Ishikawa (cell line): ENCODE measurements around the gene PLCL1.

Experiments
- CEBPB ChIP-seq: IDR thresholded peaks from 2 replicates; pipeline ENCODE4 v1.6.1; 2012
- CREB1 ChIP-seq: IDR thresholded peaks from 2 replicates; pipeline ENCODE4 v1.6.1; 2012; ENCODE audit warnings: low read depth
- EGR1 ChIP-seq: IDR thresholded peaks from 2 replicates; pipeline ENCODE4 v1.6.1; 2012
- EP300 ChIP-seq: IDR thresholded peaks from 2 replicates; pipeline ENCODE4 v1.6.1; 2012; ENCODE audit warnings: borderline replicate concordance
- FOXM1 ChIP-seq: IDR thresholded peaks from 2 replicates; pipeline ENCODE4 v1.6.1; 2012; ENCODE audit warnings: low read depth, borderline replicate concordance
- MAX ChIP-seq: IDR thresholded peaks from 2 replicates; pipeline ENCODE4 v1.6.1; 2012
- NFIC ChIP-seq: IDR thresholded peaks from 2 replicates; pipeline ENCODE4 v1.6.1; 2012
- RAD21 ChIP-seq: IDR thresholded peaks from 2 replicates; pipeline ENCODE4 v1.6.1; 2012; ENCODE audit warnings: low read depth
- TAF1 ChIP-seq: IDR thresholded peaks from 2 replicates; pipeline ENCODE4 v1.6.1; 2012; ENCODE audit warnings: low read depth, mild to moderate bottlenecking
- TCF12 ChIP-seq: IDR thresholded peaks from 2 replicates; pipeline ENCODE4 v1.6.1; 2012; ENCODE audit warnings: low read depth
- TEAD4 ChIP-seq: IDR thresholded peaks from 2 replicates; pipeline ENCODE4 v1.6.1; 2012
- USF1 ChIP-seq: IDR thresholded peaks from 2 replicates; pipeline ENCODE4 v1.6.1; 2012
- YY1 ChIP-seq: IDR thresholded peaks from 2 replicates; pipeline ENCODE4 v1.6.1; 2012; ENCODE audit warnings: low read depth
- ZBTB7A ChIP-seq: IDR thresholded peaks from 2 replicates; pipeline ENCODE4 v1.6.1; 2012; ENCODE audit warnings: low read depth
- TF ChIP-seq, protein P1 (sequence below): IDR thresholded peaks from 2 replicates; pipeline ENCODE4 v1.6.1; 2012; ENCODE audit warnings: low read depth, mild to moderate bottlenecking

The PLCL1 gene

DNA sequence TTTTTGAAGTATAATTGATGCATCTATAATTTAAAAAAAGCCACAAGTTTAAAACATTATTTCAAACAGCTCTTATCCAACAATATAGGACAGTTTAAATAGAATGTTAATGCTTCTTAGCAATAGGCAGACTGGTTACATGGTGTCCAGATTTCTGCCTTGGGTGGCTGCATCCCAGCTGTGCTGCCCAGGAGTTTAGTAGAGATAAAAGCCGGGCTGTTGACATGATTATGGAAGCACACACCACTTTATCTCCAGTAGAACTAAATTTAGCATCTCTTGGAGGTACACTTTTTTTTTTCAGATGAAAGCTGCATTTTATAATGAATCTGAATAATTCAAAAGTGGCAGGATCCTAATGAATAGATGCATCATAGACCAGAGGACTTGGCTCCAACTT lies 309.7 kb downstream of the PLCL1 start:
- no peak for TF ChIP-seq EGR1
- no peak for TF ChIP-seq YY1
- TF ChIP-seq RAD21, result no peak
- TF ChIP-seq MAX, result no peak
- no peak for TF ChIP-seq EP300
- no peak for TF ChIP-seq TCF12
- TF ChIP-seq FOXM1, result no peak
- TF ChIP-seq NFIC, result no peak
- no peak for TF ChIP-seq TEAD4
- no peak for TF ChIP-seq CEBPB
- TF ChIP-seq CREB1, result no peak
- no peak for TF ChIP-seq USF1
- TF ChIP-seq TAF1, result no peak

DNA sequence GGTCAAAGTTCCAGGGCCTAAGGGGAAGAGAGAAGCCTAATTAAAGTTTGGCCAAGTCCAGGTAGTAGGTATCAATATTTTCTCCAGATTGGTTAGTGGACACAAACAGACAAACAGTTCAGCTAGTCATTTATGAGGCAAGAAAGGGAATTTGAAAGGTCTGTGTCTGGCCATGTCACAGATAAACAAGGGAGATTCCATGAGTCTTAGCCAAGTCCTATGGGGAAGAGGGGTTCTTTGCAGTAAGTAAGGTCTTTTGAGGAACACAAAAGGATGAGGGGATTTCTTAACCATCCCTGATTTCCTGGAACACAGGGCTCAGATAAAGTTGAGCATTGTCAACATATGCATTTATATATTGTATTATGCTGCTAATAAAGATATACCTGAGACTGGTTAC lies 310.8 kb downstream of the PLCL1 start:
- no peak for TF ChIP-seq TEAD4
- TF ChIP-seq, protein P1, sequence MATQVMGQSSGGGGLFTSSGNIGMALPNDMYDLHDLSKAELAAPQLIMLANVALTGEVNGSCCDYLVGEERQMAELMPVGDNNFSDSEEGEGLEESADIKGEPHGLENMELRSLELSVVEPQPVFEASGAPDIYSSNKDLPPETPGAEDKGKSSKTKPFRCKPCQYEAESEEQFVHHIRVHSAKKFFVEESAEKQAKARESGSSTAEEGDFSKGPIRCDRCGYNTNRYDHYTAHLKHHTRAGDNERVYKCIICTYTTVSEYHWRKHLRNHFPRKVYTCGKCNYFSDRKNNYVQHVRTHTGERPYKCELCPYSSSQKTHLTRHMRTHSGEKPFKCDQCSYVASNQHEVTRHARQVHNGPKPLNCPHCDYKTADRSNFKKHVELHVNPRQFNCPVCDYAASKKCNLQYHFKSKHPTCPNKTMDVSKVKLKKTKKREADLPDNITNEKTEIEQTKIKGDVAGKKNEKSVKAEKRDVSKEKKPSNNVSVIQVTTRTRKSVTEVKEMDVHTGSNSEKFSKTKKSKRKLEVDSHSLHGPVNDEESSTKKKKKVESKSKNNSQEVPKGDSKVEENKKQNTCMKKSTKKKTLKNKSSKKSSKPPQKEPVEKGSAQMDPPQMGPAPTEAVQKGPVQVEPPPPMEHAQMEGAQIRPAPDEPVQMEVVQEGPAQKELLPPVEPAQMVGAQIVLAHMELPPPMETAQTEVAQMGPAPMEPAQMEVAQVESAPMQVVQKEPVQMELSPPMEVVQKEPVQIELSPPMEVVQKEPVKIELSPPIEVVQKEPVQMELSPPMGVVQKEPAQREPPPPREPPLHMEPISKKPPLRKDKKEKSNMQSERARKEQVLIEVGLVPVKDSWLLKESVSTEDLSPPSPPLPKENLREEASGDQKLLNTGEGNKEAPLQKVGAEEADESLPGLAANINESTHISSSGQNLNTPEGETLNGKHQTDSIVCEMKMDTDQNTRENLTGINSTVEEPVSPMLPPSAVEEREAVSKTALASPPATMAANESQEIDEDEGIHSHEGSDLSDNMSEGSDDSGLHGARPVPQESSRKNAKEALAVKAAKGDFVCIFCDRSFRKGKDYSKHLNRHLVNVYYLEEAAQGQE, result no peak
- TF ChIP-seq EGR1, result no peak
- TF ChIP-seq CREB1, result no peak

GRCh38 chr2:198116756-198117155 lies 312.4 kb downstream of the PLCL1 start:
- TF ChIP-seq YY1 (no peak), NFIC (no peak), CREB1 (no peak), TEAD4 (no peak), USF1 (no peak), EP300 (no peak), TAF1 (no peak), CEBPB (no peak), RAD21 (no peak), EGR1 (no peak)
- TF ChIP-seq, protein P1, result no peak

DNA sequence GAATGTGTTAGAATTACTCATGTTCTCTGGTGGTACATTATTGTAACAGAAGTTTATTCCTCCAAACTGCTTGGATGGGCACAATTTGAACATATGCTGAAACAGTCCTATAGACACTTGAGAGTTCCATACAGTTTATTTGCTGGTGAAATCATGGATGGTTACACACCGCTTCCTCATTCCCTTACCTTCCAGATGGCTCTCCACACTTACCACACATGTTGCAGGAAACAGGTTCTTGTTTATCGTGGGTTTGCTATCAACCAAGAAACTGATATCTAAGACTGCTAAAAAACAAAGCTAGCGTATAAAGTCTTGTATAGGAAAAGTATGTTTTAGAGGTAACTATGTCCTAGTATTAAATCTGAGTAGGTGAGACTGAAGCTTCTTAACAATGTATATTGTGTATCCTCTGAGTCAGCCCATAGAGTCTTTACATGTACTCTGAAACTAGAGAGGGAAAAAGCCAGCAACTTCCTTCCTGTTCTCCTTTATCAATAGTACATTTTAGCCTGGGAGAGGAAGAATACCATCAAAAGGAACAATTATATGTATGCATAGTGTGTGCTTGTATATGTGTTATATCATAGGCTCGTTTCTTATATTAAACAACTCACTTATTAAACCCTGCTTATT lies 313.1 kb downstream of the PLCL1 start:
- TF ChIP-seq EP300, result no peak
- TF ChIP-seq CREB1, result no peak
- no peak for TF ChIP-seq RAD21
- no peak for TF ChIP-seq ZBTB7A

GRCh38 chr2:198127627-198128026 lies 323.2 kb downstream of the PLCL1 start:
- no peak for TF ChIP-seq EGR1
- peak; percentile 24; the same call in 1 of the 2 replicates for TF ChIP-seq MAX
- TF ChIP-seq RAD21, result peak; percentile 84

- TF ChIP-seq EGR1 (no peak), TAF1 (no peak), ZBTB7A (no peak), FOXM1 (no peak), USF1 (no peak), CREB1 (no peak), YY1 (no peak), TCF12 (no peak), NFIC (no peak), RAD21 (no peak), CEBPB (no peak), EP300 (no peak), TEAD4 (no peak), MAX (no peak)
- TF ChIP-seq, protein P1, result no peak
Observed at GRCh38 chr2:198129609-198130008, 325.2 kb downstream of the PLCL1 start.
